ENCODE measurements around the gene TIPARP. TPM values are rescaled to one million over a fixed set of nuclear protein-coding genes. Genes with fewer than 3 reads are reported as not detected.
"Not testable (repeated sequence)": the region's sequence is repeated elsewhere in the genome, so short reads cannot be mapped to it uniquely, and the experiment has no call there.

The TIPARP gene
- total RNA-seq, 4 donors from 2014 or later = 41.7 to 115 (median 65.3) TPM

DNA sequence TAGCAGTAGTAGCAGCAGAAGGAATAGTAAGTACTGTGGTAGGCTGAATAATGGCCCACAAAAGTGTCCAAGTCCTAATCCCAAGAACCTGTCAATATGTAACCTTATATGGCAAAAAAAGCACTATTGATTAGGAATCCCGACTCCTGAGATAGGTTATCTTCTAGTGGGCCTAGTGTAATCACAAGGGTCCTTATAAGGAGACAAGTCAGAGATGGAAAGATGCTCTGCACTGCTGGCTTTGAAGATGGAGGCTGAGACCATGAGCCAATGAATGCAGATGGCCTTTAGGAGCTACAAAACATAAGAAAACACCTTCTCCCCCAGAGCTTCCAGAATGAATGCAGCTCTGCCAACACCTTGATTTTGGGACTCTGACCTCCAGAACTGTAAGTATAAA is 36.0 kb downstream of the TIPARP start:
- WGBS, 2 donors = 90 to 96% methylated on average over 1 of the region's 1 CpG
- Histone ChIP-seq H3K4me3 (no peak overlapping the region), H3K27me3 (no peaks in the 10 kb centered on the region), H3K27ac (no peak overlapping the region), H3K36me3 (peaks cover 0 to 55% (median 0%) of the 10 kb centered on the region in 3 donors), H3K4me1 (peaks cover 0 to 8% (median 0%) of the 10 kb centered on the region in 4 donors), H3K9me3 (no peaks in the 10 kb centered on the region)
- TF ChIP-seq POLR2A (IDR thresholded peaks at IDR 0.05) = no peak
- TF ChIP-seq, protein P1, sequence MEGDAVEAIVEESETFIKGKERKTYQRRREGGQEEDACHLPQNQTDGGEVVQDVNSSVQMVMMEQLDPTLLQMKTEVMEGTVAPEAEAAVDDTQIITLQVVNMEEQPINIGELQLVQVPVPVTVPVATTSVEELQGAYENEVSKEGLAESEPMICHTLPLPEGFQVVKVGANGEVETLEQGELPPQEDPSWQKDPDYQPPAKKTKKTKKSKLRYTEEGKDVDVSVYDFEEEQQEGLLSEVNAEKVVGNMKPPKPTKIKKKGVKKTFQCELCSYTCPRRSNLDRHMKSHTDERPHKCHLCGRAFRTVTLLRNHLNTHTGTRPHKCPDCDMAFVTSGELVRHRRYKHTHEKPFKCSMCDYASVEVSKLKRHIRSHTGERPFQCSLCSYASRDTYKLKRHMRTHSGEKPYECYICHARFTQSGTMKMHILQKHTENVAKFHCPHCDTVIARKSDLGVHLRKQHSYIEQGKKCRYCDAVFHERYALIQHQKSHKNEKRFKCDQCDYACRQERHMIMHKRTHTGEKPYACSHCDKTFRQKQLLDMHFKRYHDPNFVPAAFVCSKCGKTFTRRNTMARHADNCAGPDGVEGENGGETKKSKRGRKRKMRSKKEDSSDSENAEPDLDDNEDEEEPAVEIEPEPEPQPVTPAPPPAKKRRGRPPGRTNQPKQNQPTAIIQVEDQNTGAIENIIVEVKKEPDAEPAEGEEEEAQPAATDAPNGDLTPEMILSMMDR (IDR thresholded peaks at IDR 0.05) = no peak
- TF ChIP-seq EP300 (IDR thresholded peaks at IDR 0.05) = no peak
- no peak for DNase-seq (ENCODE audit: low spot score in 2 of 2)

DNA sequence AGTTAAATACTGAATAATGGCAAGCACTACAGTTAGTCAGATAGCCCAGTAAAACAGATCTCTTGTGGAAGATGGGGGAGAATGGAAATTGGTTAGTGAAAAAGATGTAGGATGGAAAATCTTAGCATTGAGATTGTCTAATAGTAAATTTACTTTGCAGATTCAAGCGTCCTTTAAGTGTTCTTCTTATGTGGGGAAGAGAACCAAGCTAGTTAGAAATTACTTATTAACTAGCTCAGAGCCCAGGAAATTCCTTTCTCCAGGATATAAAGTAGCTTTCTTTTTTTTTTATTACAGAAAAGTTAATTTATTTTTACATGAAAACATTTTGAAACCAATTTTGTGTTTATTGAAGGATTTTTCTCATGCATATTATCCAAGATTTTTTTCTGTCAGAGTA is 36.7 kb downstream of the TIPARP start:
- H3K27ac ChIP-seq = no peak overlapping the region
- no peaks in the 10 kb centered on the region for H3K27me3 ChIP-seq
- DNase-seq (ENCODE audit: low spot score in 2 of 2) = no peak
- TF ChIP-seq POLR2A (IDR thresholded peaks at IDR 0.05) (no peak), EP300 (IDR thresholded peaks at IDR 0.05) (no peak)
- TF ChIP-seq, protein P1 (IDR thresholded peaks at IDR 0.05) = no peak
- H3K4me1 ChIP-seq = peaks cover 0 to 3% (median 0%) of the 10 kb centered on the region in 4 donors
- 84 to 86% methylated on average over 1 of the region's 1 CpG for WGBS, 2 donors
- H3K36me3 ChIP-seq = peaks cover 0 to 49% (median 0%) of the 10 kb centered on the region in 3 donors
- H3K9me3 ChIP-seq = no peaks in the 10 kb centered on the region
- H3K4me3 ChIP-seq = no peak overlapping the region

DNA sequence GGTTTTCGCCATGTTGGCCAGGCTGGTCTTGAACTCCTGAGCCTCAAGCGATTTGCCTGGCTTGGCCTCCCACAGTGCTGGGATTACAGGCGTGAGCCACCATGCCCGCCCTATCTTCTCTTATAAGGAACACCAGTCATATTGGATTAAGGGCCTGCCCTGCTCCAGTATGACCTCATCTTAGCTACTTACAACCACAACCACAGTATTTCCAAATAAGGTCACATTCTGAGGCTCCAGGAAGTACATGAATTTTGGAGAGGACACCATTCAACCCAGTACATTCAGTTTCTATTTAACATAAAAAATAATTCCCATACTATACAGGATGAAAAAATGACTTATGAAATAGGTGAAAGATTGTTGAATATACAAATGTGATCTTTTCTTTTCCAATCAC is 37.6 kb downstream of the TIPARP start:
- H3K4me3 ChIP-seq; H3K9me3 ChIP-seq; H3K27ac ChIP-seq; DNase-seq (ENCODE audit: low spot score in 2 of 2); H3K4me1 ChIP-seq; H3K27me3 ChIP-seq: not testable (repeated sequence)
- 95 to 96% methylated on average over 4 of the region's 4 CpGs for WGBS, 2 donors
- peaks cover 0 to 43% (median 0%) of the 10 kb centered on the region in 3 donors for H3K36me3 ChIP-seq

DNA sequence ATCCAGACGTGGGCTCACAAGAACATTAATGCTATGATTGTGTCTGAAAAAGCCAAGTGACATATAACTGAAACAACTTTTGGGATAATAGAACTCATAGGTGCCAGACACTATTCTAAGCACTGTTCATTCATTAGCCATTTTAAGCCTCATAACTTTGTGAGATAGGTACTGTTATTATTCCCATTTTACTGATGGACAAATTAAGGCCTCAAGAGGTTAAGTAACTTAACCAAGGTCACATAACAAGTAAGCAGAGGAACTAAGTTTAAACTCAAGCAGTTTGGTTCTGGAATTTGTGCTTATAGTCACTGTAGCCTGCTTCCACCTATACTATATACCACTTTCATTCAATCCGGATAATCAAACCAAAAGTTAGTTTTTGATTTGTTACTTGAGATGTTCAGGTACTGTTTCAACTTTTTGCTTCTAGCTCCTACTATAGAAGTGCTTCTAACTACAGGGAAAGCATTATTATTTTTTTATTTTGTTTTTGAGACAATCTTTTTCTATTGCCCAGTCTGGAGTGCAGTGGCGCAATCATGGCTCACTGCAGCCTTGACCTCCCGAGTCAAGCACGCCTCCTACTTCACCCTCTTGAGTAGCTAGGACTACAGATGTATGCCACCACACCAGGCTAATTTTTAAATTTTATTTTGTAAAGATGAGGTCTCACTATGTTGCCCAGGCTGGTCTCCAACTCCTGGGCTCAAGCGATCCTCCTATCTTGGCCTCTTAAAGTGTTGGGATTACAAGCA is 41.9 kb downstream of the TIPARP start:
- H3K9me3 ChIP-seq = no peaks in the 10 kb centered on the region
- no peaks in the 10 kb centered on the region for H3K4me1 ChIP-seq
- no peaks in the 10 kb centered on the region for H3K27me3 ChIP-seq
- TF ChIP-seq, protein P1 (IDR thresholded peaks at IDR 0.05) = no peak
- no peak for TF ChIP-seq POLR2A (IDR thresholded peaks at IDR 0.05)
- no peak for TF ChIP-seq EP300 (IDR thresholded peaks at IDR 0.05)
- no peak overlapping the region for H3K27ac ChIP-seq
- peaks cover 0 to 7% (median 0%) of the 10 kb centered on the region in 3 donors for H3K36me3 ChIP-seq
- WGBS, 2 donors = 80% methylated on average over 6 of the region's 6 CpGs
- no peak for DNase-seq (ENCODE audit: low spot score in 2 of 2)
- H3K4me3 ChIP-seq = no peak overlapping the region

DNA sequence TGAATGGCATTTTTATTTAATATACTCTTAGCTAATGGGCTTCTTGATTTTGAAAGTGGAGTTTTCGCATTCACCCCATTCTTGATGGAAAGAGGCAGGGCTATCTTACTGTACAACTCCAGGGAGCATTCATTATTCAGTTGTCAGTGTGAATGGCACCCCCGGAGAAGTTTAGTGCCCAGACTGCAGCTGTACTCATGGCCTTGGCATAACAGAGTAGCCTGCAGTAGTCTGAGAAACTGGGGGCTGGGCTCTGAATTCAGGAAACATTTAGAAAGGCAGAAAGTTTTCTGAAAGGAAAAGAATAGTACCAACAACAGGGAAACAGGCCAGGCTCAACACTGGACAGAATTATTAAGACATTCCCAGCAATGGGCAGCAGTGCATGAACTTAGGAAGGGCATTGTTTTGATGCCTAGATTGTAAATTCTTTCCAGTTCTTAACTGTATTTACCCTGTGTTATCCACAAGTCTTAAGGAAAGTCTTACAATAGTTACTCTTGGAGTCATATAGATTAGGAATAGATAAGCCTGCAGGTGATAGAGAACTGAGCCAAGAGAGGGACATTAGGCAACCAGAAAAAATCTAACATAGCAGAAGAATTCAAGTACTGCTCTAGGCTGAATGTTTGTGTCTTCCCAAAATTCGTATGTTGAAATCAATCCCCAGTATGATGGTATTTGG is 44.4 kb downstream of the TIPARP start:
- Histone ChIP-seq H3K4me1 (no peaks in the 10 kb centered on the region), H3K27me3 (no peaks in the 10 kb centered on the region), H3K4me3 (no peak overlapping the region), H3K36me3 (peaks cover 0 to 6% (median 0%) of the 10 kb centered on the region in 3 donors), H3K9me3 (no peaks in the 10 kb centered on the region), H3K27ac (no peak overlapping the region)
- DNase-seq (ENCODE audit: low spot score in 2 of 2) = no peak
- WGBS, 2 donors = 62 to 66% methylated on average over 3 of the region's 3 CpGs
- no peak for TF ChIP-seq EP300 (IDR thresholded peaks at IDR 0.05)
- TF ChIP-seq POLR2A (IDR thresholded peaks at IDR 0.05) = no peak
- TF ChIP-seq, protein P1 (IDR thresholded peaks at IDR 0.05) = no peak
